Measurements from ENCODE around the gene ZNF335. TPM values are rescaled to one million over a fixed set of nuclear protein-coding genes. Genes with fewer than 3 reads are reported as not detected.
A peak's percentile ranks its signal among the peaks of the same experiment; 100 is the strongest.

ZNF335 gene
- total and polyA plus RNA-seq, 11 donors: 5.6 to 14.9 (median 7.5) TPM

GRCh38 chr20:45965169-45966002, 6.6 kb downstream of the ZNF335 start:
- peaks cover 0 to 93% (median 91%) of the 10 kb centered on the region in 9 donors for H3K36me3 ChIP-seq
- H3K9me3 ChIP-seq: no peaks in the 10 kb centered on the region
- 82 to 89% (median 84%) methylated on average over 13 to 18 of the region's 18 CpGs for WGBS, 4 donors
- intact Hi-C loops (cut with DNase I): loop anchor here in 7 of 10 donors (5.0 to 10.0 kb wide), 4 partner anchors 71 to 161 kb away; partner anchors contain the start of genes TNNC2 (in 4 of the 7), CTSA (in 1 of the 7), NEURL2 (in 1 of the 7) and UBE2C (in 1 of the 7)
- peak in 1 of 5 donors; percentile 37 for DNase-seq
- no peak for ATAC-seq
- H3K4me1 ChIP-seq: peaks cover 0 to 19% (median 8%) of the 10 kb centered on the region in 12 donors
- TF ChIP-seq POLR2A (IDR thresholded peaks at IDR 0.05): no peak
- TF ChIP-seq CTCF (IDR thresholded peaks at IDR 0.05): no peak
- no peak overlapping the region for H3K4me3 ChIP-seq
- no peak overlapping the region for H3K27ac ChIP-seq
- no peaks in the 10 kb centered on the region for H3K27me3 ChIP-seq

- DNase-seq (peak in 1 of 5 donors; percentile 35), ATAC-seq (no peak)
- no peaks in the 10 kb centered on the region for H3K27me3 ChIP-seq
- intact Hi-C loops (cut with DNase I): loop anchor here in 6 of 10 donors (5.0 to 10.0 kb wide), 4 partner anchors 69 to 159 kb away; partner anchors contain the start of genes TNNC2 (in 4 of the 6), CTSA (in 2 of the 6) and NEURL2 (in 2 of the 6)
- peaks cover 2 to 100% (median 100%) of the 10 kb centered on the region in 9 donors for H3K36me3 ChIP-seq
- no peaks in the 10 kb centered on the region for H3K9me3 ChIP-seq
- no peak overlapping the region for H3K27ac ChIP-seq
- 76 to 88% (median 84%) methylated on average over 6 to 9 of the region's 9 CpGs for WGBS, 4 donors
- H3K4me3 ChIP-seq: no peak overlapping the region
- H3K4me1 ChIP-seq: peaks cover 0 to 5% (median 0%) of the 10 kb centered on the region in 12 donors
- TF ChIP-seq CTCF (IDR thresholded peaks at IDR 0.05) (no peak), POLR2A (IDR thresholded peaks at IDR 0.05) (no peak)
These were observed 8.0 kb downstream of the ZNF335 start for GRCh38 chr20:45964006-45964400.

GRCh38 chr20:45963059-45964005, 8.7 kb downstream of the ZNF335 start:
- no peak overlapping the region for H3K27ac ChIP-seq
- TF ChIP-seq POLR2A (IDR thresholded peaks at IDR 0.05): no peak
- peak in 8 of 12 donors; percentile 23 to 49 (median 32) for TF ChIP-seq CTCF (IDR thresholded peaks at IDR 0.05)
- no peaks in the 10 kb centered on the region for H3K27me3 ChIP-seq
- ATAC-seq (peak in 2 of 4 donors; percentile 12 to 15), DNase-seq (peak in 1 of 5 donors; percentile 38)
- no peaks in the 10 kb centered on the region for H3K9me3 ChIP-seq
- peaks cover 3 to 100% (median 100%) of the 10 kb centered on the region in 9 donors for H3K36me3 ChIP-seq
- 84 to 87% (median 85%) methylated on average over 26 to 34 of the region's 34 CpGs for WGBS, 4 donors
- no peaks in the 10 kb centered on the region for H3K4me1 ChIP-seq
- no peak overlapping the region for H3K4me3 ChIP-seq
- intact Hi-C loops (cut with DNase I): loop anchor here in 6 of 10 donors (5.0 to 10.0 kb wide), 4 partner anchors 69 to 159 kb away; partner anchors contain the start of genes TNNC2 (in 4 of the 6), CTSA (in 2 of the 6) and NEURL2 (in 2 of the 6)
